NCI-H524 treated with DMSO at 0.1 percent for 48 hours (cell line): ENCODE measurements around the gene ELOB.

Experiments
- DNase-seq: peaks from one replicate; lab custom pipeline; 2025; lab: John Stamatoyannopoulos, UW

ELOB gene

GRCh38 chr16:2810651-2811050 is 33.6 kb upstream of the ELOB start:
- no peak for DNase-seq

- DNase-seq = no peak
These were observed 32.2 kb upstream of the ELOB start for GRCh38 chr16:2809149-2809760.

- DNase-seq = no peak
These were observed 31.1 kb upstream of the ELOB start for GRCh38 chr16:2808181-2808580.

- no peak for DNase-seq
These were observed 29.2 kb upstream of the ELOB start for GRCh38 chr16:2806286-2806685.

- DNase-seq = no peak
These were observed 27.6 kb upstream of the ELOB start for GRCh38 chr16:2804728-2805127.

- DNase-seq = no peak
These were observed 26.6 kb upstream of the ELOB start for GRCh38 chr16:2803545-2804195.

- no peak for DNase-seq
These were observed 22.8 kb upstream of the ELOB start for GRCh38 chr16:2799859-2800226.

- DNase-seq = no peak
These were observed 22.3 kb upstream of the ELOB start for GRCh38 chr16:2799205-2799858.

- DNase-seq = no peak
These were observed 21.7 kb upstream of the ELOB start for GRCh38 chr16:2798723-2799204.

- no peak for DNase-seq
These were observed 18.5 kb upstream of the ELOB start for GRCh38 chr16:2795395-2796143.

- no peak for DNase-seq
These were observed 15.9 kb upstream of the ELOB start for GRCh38 chr16:2792940-2793339.

GRCh38 chr16:2791174-2791573 is 14.1 kb upstream of the ELOB start:
- no peak for DNase-seq

GRCh38 chr16:2790631-2791030 is 13.6 kb upstream of the ELOB start:
- no peak for DNase-seq

- no peak for DNase-seq
These were observed 10.9 kb upstream of the ELOB start for GRCh38 chr16:2787961-2788360.

- DNase-seq = no peak
These were observed 10.3 kb upstream of the ELOB start, which contains the start of gene PRSS33 for GRCh38 chr16:2787406-2787805. Gene PRSS33 (minus strand): TSS chr16:2787560. CDS start chr16:2786547, 1,013 bp downstream.

- DNase-seq = no peak
These were observed 9.7 kb upstream of the ELOB start for GRCh38 chr16:2786826-2787151.

GRCh38 chr16:2786061-2786825 is 9.2 kb upstream of the ELOB start:
- no peak for DNase-seq

- DNase-seq = no peak
These were observed 8.3 kb upstream of the ELOB start for GRCh38 chr16:2785101-2785991.

GRCh38 chr16:2784358-2785100 is 7.4 kb upstream of the ELOB start:
- DNase-seq = no peak
